ENCODE results near the gene SPARC.

- TF ChIP-seq POLR2A (IDR thresholded peaks at IDR 0.05) (no peak), CTCF (IDR thresholded peaks at IDR 0.05) (no peak)
Observed at GRCh38 chr5:151673421-151673820, 13.3 kb downstream of the SPARC start.

Measured in body of pancreas (tissue), 4 donors.